Fibroblast of the aortic adventitia (primary cell): ENCODE data around the gene CTXN2. TPM values are rescaled to one million over a fixed set of nuclear protein-coding genes. Genes with fewer than 3 reads are reported as not detected.

Experiments used
- DNase-seq: peaks from one replicate; pipeline ENCODE4 v3.0.0-alpha.2; 2010; ENCODE audit warnings: low read depth
- H3K4me3 ChIP-seq: 2 replicates; pipeline ENCODE4 v1.5.1; 2011; ENCODE audit warnings: low read depth, mild to moderate bottlenecking, control low read depth, low read length, moderate library complexity
- total RNA-seq: library from RNA; depleted of rRNA; stranded (reverse); fragments of >200 nt; gene quantifications from 2 replicates; pipeline ENCODE4 v1.2.3, GENCODE V29; 2012; ENCODE audit warnings: low replicate concordance
- TF ChIP-seq, protein P1 (sequence below): IDR thresholded peaks from 2 replicates; pipeline ENCODE4 v1.5.1; 2011; ENCODE audit warnings: mild to moderate bottlenecking, low read length, control low read depth, inconsistent platforms; ENCODE audit not compliant: insufficient read depth

The CTXN2 gene
- total RNA-seq, 1 donor, result not detected

DNA sequence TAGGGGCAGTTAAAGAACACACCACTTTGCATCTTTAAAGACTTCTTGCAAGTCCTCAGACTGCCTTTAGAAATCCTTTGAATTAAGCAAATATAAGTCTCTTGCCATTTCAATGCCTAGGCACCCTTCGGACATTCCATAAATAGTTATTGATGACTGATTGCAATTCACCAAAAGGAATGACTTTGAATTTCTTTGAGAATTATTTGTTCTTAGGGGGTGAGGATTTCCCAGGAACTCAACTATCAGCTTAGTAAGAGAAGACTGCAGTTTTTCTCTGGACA, 12.9 kb upstream of the CTXN2 start:
- H3K4me3 ChIP-seq, result peak overlapping the region; percentile 63
- no peak for DNase-seq
- TF ChIP-seq, protein P1, sequence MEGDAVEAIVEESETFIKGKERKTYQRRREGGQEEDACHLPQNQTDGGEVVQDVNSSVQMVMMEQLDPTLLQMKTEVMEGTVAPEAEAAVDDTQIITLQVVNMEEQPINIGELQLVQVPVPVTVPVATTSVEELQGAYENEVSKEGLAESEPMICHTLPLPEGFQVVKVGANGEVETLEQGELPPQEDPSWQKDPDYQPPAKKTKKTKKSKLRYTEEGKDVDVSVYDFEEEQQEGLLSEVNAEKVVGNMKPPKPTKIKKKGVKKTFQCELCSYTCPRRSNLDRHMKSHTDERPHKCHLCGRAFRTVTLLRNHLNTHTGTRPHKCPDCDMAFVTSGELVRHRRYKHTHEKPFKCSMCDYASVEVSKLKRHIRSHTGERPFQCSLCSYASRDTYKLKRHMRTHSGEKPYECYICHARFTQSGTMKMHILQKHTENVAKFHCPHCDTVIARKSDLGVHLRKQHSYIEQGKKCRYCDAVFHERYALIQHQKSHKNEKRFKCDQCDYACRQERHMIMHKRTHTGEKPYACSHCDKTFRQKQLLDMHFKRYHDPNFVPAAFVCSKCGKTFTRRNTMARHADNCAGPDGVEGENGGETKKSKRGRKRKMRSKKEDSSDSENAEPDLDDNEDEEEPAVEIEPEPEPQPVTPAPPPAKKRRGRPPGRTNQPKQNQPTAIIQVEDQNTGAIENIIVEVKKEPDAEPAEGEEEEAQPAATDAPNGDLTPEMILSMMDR, result no peak

DNA sequence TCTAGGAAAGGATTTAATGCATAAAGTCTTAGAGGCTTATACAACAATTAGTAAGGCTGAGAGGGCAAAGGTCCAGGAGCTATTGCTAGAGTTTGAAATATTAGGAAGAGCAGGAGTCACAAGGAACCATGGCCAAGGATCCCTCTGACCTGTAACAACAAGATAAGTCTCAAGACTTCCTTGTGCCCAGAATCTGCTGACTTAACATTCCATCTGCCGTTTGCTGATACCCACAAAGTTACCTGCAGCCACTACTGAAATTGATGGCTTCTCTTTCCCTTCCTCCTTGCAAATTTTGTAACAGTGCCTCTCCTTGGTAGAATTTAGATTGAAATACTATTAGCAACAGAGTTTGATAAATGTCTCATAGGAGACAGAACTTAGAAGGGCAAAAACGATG, 8.7 kb upstream of the CTXN2 start:
- DNase-seq, result no peak
- TF ChIP-seq, protein P1, result no peak
- no peak overlapping the region for H3K4me3 ChIP-seq

DNA sequence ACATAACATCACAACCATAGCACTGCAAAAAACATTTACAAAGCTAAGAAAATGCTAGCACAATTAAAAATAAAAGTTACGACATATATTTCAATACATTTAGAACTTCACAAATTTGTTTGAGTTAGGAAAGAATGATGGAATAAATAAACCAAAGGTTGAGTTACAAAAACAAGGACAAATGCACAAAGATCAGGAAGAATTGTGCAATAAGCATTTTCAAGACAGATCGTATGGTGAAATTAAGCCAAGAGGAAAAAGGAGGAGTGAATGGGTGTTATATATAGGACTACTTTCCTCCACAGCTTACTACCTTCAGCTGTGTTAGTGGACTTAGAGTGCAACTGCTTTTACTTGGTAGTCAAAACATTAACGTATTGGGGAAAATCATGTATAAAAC, 5.9 kb upstream of the CTXN2 start:
- no peak for DNase-seq
- TF ChIP-seq, protein P1, result no peak
- H3K4me3 ChIP-seq, result no peak overlapping the region

DNA sequence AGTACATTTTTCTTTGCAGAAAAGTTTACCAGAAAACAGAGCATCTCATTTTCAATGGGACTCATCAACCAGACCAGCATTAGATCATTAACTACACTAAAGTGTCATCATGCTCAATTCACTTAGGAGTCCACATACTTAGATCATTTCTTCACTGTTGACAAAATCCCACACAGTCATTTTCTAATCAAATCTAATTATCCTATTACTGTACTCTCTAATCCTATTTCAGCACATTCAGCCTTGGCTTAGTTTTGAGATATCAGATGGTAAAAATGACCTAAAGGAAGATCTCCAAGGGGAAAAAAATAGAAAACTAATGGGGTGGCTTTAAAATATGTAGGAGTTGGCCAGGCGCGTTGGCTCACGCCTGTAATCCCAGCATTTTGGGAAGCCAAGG, 5.2 kb upstream of the CTXN2 start:
- no peak overlapping the region for H3K4me3 ChIP-seq
- TF ChIP-seq, protein P1, result no peak
- DNase-seq, result no peak

DNA sequence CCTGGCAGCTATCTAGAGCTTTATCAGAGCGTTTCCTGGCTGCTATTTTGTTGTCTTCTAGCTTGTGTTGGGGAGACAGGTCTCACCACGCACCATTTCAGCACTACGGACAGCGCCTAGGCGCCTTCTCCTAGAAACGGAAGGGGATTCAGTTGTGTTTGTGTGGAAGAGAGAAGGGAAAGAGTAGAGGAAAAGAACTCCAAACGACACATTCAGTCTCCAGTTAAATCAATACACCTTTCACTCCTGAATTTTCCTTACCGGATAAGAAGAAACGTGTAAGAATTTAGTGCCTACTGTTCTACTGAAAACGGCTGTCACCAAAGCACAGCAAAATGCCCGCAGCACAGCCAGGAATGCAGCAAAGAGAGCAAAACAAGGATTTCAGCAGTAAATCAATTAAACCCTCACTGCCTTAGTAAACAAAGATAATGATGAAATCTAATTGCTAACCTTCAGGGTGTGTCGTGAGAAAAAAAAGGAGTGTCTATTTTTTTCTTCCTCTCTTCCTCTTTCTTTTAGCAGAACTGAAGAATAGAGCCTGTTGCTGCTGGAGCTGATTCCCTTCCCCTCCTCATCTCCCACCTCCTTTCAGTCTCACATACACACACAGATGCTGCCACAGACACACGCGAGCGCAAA, 412 bp upstream of the CTXN2 start:
- TF ChIP-seq, protein P1, result no peak
- peak; percentile 67 for DNase-seq
- no peak overlapping the region for H3K4me3 ChIP-seq

DNA sequence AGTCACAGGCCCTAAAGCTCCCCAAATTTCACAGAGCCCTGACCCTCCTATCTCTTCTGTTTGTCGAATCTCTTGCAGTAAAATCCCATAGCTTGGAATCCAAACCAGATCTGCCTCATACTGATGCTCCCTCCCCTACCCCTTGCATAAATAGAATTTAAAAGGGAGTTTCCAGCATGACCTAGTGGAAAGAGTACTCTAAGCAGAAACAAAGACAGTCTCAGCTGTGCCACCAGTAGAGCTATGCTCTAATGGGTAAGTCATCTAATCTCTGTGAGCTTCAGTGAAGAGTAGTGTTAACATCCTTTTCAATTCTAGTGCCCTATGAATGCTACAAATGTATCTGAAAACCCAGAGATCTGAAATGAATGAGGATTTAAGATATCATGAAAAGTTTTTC, 10.6 kb downstream of the CTXN2 start:
- TF ChIP-seq, protein P1, result no peak
- no peak for DNase-seq
- H3K4me3 ChIP-seq, result no peak overlapping the region

DNA sequence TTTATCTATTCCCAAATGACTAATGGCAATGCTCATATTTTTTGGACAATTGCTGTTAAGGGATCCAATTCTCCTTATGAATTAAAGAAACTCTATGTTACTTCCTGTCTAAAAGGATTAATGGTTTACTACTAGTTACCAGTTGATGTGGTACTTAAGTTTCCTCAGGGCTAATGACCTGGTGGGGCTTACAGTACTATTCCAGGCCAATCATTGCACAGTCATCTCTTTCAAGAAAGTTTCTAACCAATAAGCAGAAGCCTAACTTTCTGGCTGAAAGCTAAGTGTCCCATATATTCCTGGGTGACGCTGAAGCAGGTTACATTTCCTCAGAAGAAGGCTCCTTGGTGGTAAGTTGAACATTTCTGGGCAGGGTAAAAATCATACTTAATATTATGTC, 14.5 kb downstream of the CTXN2 start, which contains the start of gene SLC12A1:
Gene SLC12A1 (plus strand): TSS at position 322 of the 400 bp plus-strand sequence. CDS start 1,418 bp downstream, outside the sequence.
- no peak for DNase-seq
- TF ChIP-seq, protein P1, result no peak

More for the DNA sequence above, 14.5 kb downstream of the CTXN2 start, which contains the start of gene SLC12A1:
- no peak within 1 kb of the TSS for H3K4me3 ChIP-seq
